GM19455 (cell line): ENCODE measurements around the gene BTBD7.

Experiments used
- ATAC-seq: cut with Tn5 transposase; IDR thresholded peaks from one replicate; pipeline ENCODE4 v1.9.1; 2021; ENCODE audit not compliant: unreplicated experiment

The BTBD7 gene

DNA sequence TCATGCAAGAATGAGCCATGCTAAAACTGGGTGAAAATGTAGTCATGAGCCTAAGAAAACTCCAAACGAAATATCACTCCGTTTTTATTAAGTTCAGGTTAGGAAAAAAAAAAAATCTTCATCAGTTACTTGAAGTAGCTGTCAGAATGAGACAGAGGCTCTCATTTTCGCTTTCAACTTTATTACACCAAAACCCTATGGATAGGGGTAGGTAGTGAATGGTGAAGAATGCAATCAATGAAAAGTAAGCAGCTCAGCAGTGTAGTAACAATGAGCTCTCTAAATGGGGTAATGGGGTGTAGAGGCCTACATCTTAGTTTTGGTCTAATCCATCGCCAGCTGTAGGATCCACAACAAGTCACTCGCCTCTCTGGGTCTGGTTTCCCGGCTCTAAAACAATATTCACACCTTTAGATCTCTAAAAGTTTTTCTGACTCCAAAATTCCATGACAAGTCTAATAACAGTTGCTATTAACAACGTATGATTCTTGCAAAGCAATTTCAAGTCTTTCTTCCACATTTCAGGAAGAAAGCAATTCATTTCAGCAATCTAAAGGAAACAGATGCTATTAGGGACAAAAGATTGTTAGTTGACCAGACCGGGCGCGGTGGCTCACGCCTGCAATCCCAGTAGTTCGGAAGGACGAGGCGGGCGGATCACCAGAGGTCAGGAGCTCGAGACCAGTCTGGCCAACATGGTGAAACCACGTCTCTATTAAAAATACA lies 1.7 kb downstream of the BTBD7 start:
- no peak for ATAC-seq

DNA sequence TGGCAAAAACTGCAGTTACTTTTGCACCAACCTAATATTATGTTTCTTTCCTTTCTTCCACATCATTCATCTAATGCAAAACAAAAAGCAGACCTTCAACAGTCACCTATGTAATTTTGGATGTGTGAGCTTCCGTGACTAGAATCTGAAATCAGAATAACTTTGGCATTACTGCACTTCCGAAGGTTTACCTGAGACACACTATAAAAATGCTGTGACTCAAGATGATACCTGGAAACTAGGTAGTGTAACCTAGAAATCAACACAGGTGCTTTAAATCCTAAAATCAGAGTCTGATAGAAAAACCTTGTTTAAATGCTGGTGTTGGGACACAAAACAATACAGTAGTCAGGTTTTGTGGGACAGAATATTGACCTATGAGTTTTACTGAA lies 2.2 kb downstream of the BTBD7 start:
- no peak for ATAC-seq

DNA sequence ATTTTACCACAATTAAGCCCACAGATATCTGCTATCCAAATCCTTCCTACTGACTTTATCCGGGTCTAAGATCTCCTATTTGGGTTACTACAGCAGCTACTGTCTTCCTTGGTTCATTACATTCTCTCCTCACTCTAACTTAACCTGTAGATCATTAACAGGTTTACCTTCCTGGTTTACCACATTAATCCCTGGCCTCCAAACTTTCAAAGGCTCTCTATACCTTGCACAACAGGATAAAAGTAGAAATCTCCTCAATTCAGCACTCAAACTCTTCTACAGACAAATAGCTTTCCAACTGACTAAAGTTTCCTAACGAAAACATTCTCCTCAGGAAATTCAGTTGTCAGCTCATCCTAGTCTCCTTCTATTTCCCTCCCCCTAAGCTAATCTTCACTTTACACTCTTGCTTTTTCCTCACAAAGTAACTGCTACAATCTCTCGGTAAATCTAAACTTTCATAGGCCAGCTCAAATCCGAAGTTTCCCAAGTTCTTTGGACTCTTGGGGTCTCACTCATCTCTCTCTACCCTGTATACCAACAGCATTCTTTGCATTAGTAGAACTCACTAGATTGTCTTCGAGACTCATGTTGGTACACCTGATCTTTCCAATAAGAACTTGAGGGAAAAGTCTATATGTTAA lies 2.7 kb downstream of the BTBD7 start:
- ATAC-seq, result no peak

DNA sequence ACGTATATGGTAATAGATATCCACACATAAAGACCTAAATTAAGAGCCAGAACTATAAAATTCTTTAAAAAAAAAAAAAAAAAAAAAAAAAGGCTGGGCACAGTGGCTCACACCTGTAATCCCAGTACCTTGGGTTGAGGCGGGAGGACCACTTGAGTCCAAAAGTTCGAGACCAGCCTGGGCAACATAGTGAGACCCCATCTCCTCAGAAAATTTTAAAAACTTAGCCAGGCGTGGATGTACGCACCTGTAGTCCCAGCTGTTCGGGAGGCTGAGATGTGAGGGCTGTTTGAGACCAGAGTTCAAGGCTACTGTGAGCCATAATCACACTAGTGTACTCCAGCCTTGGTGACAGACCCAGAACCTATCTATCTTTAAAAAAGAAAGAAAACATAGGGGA lies 4.3 kb downstream of the BTBD7 start:
- no peak for ATAC-seq

DNA sequence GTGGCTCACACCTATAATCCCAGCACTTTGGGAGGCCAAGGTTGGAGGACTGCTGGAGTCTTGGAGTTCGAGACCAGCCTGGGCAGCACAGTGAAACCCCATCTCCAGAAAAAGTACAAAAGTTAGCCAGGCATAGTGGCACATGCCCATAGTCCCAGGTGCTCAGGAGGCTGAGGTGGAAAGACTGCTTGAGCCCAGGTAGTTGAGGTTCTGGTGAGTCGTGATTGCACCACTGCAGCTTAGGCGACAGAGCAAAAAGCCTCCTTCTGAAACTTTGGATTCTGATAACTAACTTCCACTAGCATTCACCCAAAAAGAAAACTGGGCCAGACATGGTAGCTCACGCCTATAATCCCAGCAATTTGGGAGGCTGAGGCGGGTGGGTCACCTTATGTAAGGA lies 6.6 kb downstream of the BTBD7 start:
- no peak for ATAC-seq

DNA sequence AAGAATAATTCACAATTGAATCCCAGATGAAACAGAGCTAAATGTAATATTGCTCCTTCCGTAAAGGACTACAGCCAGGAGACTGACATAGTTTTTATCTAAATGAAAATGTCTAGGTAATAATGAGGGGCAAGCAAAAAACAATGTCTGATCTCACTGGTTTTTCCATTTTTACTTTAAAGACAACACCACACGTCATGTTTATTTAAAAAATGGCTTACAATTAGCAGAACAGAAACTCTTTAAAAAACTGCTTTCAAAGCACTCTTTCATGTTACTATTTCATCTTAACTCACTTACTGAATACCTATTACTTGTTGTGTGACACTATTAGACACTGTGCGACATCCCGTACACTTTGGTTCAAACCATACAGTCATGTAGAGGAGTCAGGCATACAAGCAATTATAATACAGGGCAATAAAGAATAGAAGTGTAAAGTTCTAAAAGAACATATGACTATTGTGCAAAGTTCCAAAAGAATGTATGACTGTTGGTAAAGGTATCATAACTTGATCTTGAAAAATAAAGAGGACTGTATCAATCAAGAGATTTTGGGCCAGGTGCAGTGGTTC lies 9.1 kb downstream of the BTBD7 start:
- no peak for ATAC-seq

DNA sequence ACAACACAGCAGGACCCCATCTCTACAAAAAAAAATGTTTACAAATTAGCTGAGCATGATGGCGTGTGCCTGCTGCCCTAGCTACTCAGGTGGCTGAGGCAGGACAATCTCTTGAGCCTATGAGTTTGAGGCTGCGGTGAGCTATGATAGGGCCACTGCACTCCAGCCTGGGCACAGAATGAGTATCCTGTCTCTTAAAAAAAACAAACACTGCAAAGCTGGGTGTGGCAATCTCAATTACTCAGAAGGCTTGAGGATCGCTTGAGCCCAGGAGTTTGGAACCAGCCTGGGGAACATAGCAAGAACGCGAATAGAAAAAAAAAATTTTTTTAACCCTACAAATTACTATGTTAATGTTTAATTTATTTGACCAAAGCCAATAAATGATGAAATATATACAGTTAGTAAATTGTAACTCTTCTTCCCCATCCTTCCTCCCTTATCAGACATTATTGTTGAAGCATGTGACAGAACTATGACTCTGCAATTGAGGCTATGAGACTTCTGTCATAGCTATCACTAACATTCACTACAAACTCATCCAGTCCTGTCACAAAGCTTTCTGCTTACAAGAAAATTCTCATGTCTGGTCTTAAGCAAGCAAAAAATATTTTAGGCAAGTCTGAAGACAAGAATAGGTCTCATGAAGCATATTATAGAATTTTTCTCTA lies 9.8 kb downstream of the BTBD7 start:
- no peak for ATAC-seq

DNA sequence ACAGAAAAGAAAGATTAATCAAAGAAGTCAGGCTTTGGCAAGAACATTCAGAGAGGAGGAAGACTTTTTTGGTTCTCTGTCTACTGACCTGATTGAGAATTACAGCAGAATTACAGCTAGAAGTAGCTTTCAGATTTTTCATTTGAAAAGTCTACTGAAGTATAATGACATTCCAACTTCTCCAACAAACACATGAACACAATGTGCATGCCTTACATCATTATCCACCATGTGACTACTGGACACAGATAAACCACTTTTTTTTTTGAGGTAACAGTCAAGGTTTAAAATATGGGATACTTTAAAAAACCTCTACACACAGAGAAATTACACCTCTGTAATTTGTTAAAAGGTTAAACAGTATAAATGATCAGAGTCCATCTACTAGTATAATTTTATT lies 12.3 kb downstream of the BTBD7 start:
- ATAC-seq, result no peak

DNA sequence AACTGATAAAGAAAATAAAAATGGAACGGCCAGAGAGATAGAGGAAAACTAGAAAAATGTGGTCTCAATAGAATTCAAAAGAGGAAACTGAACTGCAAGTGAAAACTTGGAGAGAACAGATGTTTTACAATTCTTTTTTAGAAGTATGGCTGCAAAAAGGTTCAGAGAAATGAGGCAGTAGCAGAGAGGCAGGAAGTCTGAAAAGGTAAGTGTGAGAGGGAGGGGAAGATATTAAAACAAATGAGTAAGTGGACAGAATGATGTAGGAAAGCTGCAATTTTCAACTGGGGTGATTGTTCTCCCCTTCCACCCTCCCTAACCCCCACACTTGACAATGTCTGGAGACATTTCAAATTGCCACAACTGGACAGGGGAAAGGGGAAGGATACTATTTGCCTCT lies 12.9 kb downstream of the BTBD7 start:
- ATAC-seq, result no peak

DNA sequence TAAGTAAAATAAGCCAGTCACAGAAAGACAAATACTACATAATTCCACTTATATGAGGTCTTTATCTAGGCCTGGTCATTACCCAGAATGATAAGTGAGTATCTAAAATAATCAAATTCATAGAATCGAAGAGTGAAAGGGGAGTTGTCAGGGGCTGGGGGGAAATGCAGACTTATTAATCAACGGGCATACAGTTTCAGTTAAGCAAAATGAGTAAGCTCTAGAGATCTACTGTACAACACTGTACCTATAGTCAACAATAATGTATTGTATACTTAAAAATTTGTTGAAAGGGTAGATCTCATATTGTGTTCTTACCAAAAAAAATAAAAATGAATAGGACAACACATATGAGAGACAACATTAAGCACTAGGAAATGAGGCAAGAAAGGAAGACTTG lies 13.3 kb downstream of the BTBD7 start:
- ATAC-seq, result no peak

DNA sequence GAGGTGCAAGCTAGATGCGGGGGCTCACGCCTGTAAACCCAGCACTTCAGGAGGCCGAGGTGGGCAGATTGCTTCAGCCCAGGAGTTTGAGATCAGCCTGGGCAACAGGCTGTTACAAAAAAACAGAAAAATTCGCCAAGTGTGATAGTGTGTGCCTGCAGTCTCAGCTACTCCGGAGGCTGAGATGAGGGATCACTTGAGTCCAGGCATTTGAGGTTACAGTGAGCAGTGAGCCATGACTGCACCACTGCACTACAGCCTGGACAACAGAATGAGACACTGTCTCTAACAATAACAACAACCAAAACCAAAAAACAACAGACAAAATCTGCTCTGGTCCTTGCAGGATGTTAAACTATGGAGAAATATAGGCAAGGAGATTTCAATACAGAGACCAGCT lies 13.9 kb downstream of the BTBD7 start:
- ATAC-seq, result no peak

DNA sequence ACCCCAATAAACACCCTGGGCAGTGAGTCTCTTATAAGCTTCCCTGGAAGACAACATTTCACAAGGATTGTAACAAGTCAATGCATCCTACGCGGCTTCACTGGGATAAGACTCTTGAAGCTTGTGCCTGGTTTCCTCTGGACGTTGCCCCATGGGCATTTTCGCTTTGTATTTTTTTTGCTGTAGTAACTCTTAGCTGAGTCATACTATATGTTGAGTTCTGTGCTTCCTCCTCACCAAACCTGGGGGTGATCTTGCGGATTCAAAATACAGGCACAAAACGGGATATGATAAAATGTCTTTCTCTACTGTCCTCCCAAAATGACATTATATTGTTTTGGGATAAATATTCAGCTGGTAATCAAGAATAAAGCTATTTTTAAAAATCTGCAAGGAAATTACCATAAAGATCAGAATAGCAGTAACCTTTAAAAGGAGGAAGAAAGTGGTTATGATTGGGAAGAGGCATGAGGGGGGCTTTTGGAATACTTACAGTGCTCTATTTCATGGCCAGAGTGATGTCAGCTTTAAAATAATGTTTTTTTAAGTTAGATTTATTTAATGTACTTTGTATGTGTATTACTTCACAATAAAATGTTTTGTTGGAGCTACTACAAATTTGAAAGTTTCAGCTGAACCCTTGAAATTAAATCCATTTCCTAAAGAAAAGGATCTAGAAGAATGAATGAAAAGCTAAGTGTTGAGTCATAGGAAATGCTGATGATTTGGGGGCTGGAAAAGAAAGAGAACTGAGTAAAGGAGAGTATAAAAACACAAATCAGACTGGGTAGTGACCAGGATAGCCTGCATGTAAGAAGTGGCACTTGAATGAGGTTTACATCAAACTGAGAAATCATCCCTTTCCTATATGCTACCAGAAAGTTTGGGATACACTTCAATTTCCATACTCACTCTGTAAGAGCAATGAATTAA lies 14.7 kb downstream of the BTBD7 start:
- no peak for ATAC-seq

DNA sequence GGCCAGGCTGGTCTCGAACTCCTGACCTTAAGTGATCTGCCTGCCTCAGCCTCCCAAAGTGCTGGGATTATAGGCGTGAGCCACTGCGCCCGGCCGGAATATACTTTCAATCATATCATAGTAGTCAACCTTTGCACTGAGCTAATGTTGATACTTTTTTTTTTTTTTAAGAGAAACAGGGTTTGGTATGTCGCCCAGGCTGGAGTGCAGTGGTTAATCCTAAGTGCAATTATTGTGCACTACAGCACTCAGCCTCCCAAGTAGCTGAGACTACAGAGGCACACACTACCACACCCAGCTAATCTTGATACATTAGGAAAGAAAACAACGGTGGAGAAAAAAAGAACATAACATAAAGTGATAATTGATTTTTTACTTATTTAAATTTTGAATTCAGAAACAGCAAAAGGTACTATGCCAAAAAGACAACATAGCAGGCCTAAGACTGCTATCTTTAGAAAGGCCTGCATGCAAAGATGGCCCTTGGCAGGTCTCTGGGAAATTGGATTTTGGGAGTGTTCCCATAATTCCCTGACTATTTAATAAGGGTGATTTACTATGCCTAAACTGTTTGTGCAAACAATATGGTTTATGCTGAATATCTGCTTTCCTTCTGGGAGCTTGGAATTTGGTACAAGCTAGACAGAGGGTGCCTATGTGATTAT lies 15.5 kb downstream of the BTBD7 start:
- no peak for ATAC-seq

DNA sequence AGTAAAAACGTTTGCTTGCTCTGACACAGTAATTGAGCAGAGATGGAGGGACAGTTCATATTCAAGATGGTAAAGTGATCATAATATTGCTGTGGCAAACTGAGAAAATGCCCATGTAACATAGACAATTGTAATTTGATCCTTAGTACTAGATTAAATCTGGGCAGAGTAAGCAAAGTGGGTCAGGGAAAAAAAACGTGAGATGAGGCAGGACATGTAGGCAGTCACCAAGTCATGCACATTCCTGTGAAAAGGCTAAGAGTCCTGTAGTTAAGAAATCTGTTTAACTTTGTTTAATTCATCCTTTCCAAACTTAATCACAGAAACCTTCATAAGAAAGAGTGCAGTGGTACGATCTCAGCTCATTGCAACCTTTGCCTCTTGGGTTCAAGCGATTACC lies 16.1 kb downstream of the BTBD7 start:
- ATAC-seq, result no peak

DNA sequence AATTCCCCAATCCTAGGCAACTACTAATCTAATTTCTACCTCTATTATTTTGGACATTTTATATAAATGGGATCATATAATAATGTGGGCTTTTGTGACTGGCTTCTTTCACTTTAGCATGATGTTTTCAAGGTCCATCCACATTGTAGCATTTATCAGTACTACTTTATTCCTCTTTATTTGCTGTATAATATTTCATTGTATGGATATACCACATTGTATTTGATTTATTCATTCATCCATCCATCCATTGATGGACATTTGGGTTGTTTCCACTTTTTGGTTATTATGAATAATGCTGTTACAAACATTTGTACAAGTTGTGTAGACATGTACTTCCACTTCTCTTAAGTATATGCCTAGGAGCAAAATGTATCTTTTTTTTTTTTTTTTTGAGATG lies 17.3 kb downstream of the BTBD7 start:
- ATAC-seq, result no peak

DNA sequence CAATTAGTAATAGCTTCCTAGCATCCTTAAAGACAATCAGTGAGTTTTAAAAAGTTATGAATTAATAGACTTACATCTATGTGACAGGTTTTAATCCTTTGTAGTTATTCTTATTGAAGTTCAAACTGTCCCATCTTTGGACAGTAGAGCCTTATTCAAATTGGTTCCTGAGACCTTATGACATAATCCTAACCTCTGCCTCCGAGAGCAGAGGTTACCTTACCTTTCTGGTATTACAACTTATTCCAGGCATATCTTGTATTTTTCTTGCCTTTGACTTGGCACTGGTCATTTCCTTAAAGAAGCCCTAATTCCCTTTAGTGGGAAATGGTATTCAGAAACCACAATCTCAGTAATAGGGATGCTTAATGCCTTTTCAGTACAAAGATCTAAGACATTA lies 21.8 kb downstream of the BTBD7 start:
- no peak for ATAC-seq

DNA sequence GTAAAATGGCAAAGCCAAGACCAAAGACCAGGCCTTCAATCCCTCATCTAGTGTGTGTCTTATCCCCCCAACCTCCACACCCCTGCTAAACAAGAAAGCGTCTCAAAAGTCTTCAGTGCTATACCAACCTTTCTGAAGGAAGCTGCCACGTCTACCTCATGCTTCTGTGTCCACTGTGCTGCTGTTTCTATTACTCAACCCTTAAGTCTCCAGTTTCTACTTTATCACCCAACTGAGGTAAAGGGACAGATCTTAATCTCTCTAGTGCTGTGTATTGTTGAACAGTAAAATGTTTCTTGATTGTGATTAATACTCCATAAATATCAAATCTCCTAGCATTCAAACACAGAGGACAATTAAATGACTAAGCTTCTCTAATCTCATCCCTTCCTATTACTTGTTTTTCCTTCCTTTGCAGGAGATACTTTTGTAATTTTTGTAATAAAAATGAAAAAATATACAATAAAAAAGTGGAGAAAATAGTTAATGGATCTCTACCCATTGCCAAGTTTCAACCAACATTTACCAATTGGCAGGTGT lies 23.3 kb downstream of the BTBD7 start:
- no peak for ATAC-seq

DNA sequence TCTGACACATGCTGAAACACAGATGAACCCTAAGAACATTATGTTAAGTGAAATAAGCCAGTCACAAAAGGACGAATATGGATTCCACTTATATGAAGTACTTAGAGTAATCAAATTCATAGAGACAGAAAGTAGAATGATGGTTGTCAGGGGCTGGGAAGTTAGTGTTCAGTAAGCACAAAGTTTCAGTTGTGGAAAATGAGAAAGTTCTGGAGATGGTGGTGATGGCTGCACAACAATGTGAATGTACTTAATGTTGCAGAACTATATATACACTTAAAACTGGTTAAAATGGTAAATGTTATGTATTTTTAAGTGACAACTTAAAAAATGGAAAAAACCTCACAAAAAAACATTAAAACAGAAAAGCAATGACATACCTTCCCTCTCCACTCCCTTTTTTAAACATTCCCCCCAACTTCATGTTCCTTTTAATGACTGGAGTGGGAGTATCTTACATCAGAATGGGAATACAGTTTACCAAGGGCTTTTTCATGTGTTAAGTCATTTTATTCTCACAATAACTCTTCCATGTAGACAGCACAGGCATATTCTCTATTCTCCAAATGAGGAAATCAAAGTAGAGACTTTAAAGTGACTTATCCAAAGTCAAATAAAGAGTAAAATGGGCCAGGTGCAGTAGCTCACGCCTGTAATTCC lies 24.0 kb downstream of the BTBD7 start:
- ATAC-seq, result no peak

DNA sequence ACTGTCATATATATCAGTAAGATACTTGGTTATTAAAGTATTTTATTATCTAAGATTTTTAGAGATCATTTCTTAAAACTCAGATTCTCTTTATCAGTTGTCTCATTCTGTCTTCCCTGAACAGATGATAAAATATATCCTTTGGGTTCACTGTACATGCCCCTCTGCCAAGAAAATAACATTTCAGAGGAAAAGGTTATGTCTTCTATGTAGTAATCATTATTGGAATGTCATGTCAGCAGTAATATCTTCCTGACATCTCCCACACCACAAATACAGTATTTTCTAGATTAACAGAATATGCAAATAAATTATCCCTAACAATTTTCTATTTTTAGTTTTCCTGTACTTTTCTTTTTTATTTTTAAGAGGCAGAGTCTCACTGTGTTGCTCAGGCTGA lies 26.0 kb downstream of the BTBD7 start:
- no peak for ATAC-seq
